K562 (cell line): Measurements from ENCODE around the gene ZBTB9. TPM values are rescaled to one million over a fixed set of nuclear protein-coding genes. Genes with fewer than 3 reads are reported as not detected.

Experiments
- ATAC-seq: fragments of 200-7000 bp; cut with Tn5 transposase; 3 replicates; pipeline ENCODE4 v1.9.1; 2020; ENCODE audit warnings: moderate library complexity
- BruUV-seq: library from RNA; stranded (reverse); fragments of 400-500 nt; replicated peaks from 2 replicates; lab custom pipeline; 2021; lab: Mats Ljungman, UMichigan
- CTCF ChIA-PET: fragments of 300-600 bp; formaldehyde crosslinking; extraction: SDS; loops from one replicate; lab custom pipeline; 2021; ENCODE audit warnings: low intra/inter-chr PET ratio; lab: Yijun Ruan, JAX
- POLR2A ChIA-PET: fragments of 300-600, 350-650 bp; sonication (Branson Sonifier 250); formaldehyde crosslinking; extraction: SDS; loops from one replicate; lab custom pipeline; 2021; ENCODE audit warnings: antibody characterized with exemption, inconsistent platforms; lab: Yijun Ruan, JAX
- DNase-seq, 4 experiments: peaks; one replicate each; pipeline versions ENCODE4 v3.0.0 to v3.0.0-alpha.2; 2011 to 2018; ENCODE audit warnings: low spot score in 3 of 4, mixed read lengths in 3 of 4; ENCODE audit errors: extremely low read depth in 1 of 4
- FAIRE-seq: peaks from 2 replicates; lab custom pipeline; 2011; peaks lifted over from hg19 to GRCh38; lab: Jason Lieb, UNC
- H2AFZ ChIP-seq: 2 replicates; pipeline ENCODE4 v1.6.0; 2011; ENCODE audit warnings: low read depth, low read length, control low read depth, inconsistent platforms
- H3K27ac ChIP-seq: fragments of 200-600 bp; 3 replicates; pipeline ENCODE4 v1.8.0; 2011; ENCODE audit warnings: low read depth, mild to moderate bottlenecking, control low read depth, inconsistent platforms, low read length, moderate library complexity, mixed read lengths; ENCODE audit errors: extremely low read depth
- H3K27me3 ChIP-seq, 2 experiments: fragments of 300-600 bp in 1 of 2; 2 replicates in 1 of 2; 3 replicates in 1 of 2; pipeline versions ENCODE4 v1.6.0 to v1.8.0; 2011; ENCODE audit warnings: inconsistent platforms in 2 of 2, low read length in 2 of 2, mild to moderate bottlenecking in 1 of 2, mixed read lengths in 1 of 2, moderate library complexity in 1 of 2; ENCODE audit not compliant: control insufficient read depth in 2 of 2, insufficient read depth in 2 of 2
- H3K36me3 ChIP-seq: fragments of 300-600 bp; 3 replicates; pipeline ENCODE4 v1.8.0; 2011; ENCODE audit warnings: mild to moderate bottlenecking, low read length, inconsistent platforms; ENCODE audit not compliant: control insufficient read depth, insufficient read depth
- H3K4me1 ChIP-seq, 2 experiments: fragments of 200-600 bp in 1 of 2; replicated peaks in 1 of 2; 2 replicates in 1 of 2; 3 replicates in 1 of 2; pipeline versions ENCODE4 v1.5.1 to v1.8.0; 2011; ENCODE audit warnings: inconsistent platforms in 2 of 2, low read length in 2 of 2, mild to moderate bottlenecking in 1 of 2, mixed read lengths in 1 of 2, moderate library complexity in 1 of 2; ENCODE audit not compliant: control insufficient read depth in 2 of 2, insufficient read depth in 2 of 2
- H3K4me2 ChIP-seq: 2 replicates; pipeline ENCODE4 v1.6.1; 2011; ENCODE audit warnings: low read length, control low read depth, inconsistent platforms, mixed read lengths; ENCODE audit not compliant: insufficient read depth
- H3K4me3 ChIP-seq: fragments of 200-600 bp; sonication (generic), shearing (Covaris generic); 2 replicates; pipeline ENCODE4 v1.5.1; 2016; ENCODE audit warnings: control low read depth, inconsistent platforms
- H3K79me2 ChIP-seq: fragments of 200-600 bp; 3 replicates; pipeline ENCODE4 v1.8.0; 2011; ENCODE audit warnings: low read length, inconsistent platforms; ENCODE audit not compliant: control insufficient read depth, insufficient read depth
- H3K9ac ChIP-seq, 2 experiments: 2 replicates each; pipeline versions ENCODE4 v1.6.0 to v1.6.1; 2011; ENCODE audit warnings: low read depth in 2 of 2, low read length in 2 of 2, control low read depth in 1 of 2, inconsistent platforms in 1 of 2, mild to moderate bottlenecking in 1 of 2, mixed read lengths in 1 of 2; ENCODE audit not compliant: insufficient read depth in 1 of 2
- H3K9me1 ChIP-seq: one replicate; pipeline ENCODE4 v1.6.0; 2011; ENCODE audit warnings: inconsistent platforms, mild to moderate bottlenecking, low read length, moderate library complexity; ENCODE audit not compliant: control insufficient read depth, insufficient read depth
- H3K9me3 ChIP-seq: replicated peaks from 2 replicates; pipeline ENCODE4 v1.5.1; 2011; ENCODE audit warnings: low read depth, low read length, inconsistent platforms; ENCODE audit not compliant: control insufficient read depth, insufficient read depth
- H4K20me1 ChIP-seq: replicated peaks from 2 replicates; pipeline ENCODE4 v1.6.1; 2011; ENCODE audit warnings: low read length, inconsistent platforms, mixed read lengths; ENCODE audit not compliant: control insufficient read depth, insufficient read depth
- CBX1 ChIP-seq: sonication (generic); IDR thresholded peaks from 2 replicates; pipeline ENCODE4 v1.6.1; 2016; ENCODE audit warnings: antibody characterized with exemption, low read depth, mild to moderate bottlenecking
- CEBPG ChIP-seq, 3 experiments: fragments of 200-800 bp in 1 of 3; sonication (Bioruptor generic) in 1 of 3; sonication (generic) in 1 of 3; formaldehyde crosslinking in 1 of 3; IDR thresholded peaks in 2 of 3; conservative IDR thresholded peaks in 1 of 3; 2 replicates each; pipeline versions ENCODE4 v1.6.1 to v1.8.0; 2016 to 2022; ENCODE audit warnings: missing compliant biosample characterization in 2 of 3, missing genetic modification characterization in 2 of 3, mild to moderate bottlenecking in 1 of 3, missing genetic modification reagents in 1 of 3
- FOXJ3 ChIP-seq: sonication (generic); formaldehyde crosslinking; IDR thresholded peaks from 2 replicates; pipeline ENCODE4 v1.4.0; 2020; ENCODE audit warnings: mild to moderate bottlenecking, missing genetic modification reagents
- HMG20B ChIP-seq: fragments of 250-450 bp; sonication (Bioruptor Pico); IDR thresholded peaks from 2 replicates; pipeline ENCODE4 v1.5.0; 2021; ENCODE audit warnings: mild to moderate bottlenecking
- HNRNPH1 ChIP-seq: fragments of 200-400 bp; formaldehyde crosslinking; optimal IDR thresholded peaks from 2 replicates; pipeline ENCODE3; 2017; ENCODE audit warnings: low read depth, mild to moderate bottlenecking, low read length, moderate library complexity
- ILK ChIP-seq: fragments of 450-650 bp; IDR thresholded peaks from 2 replicates; pipeline ENCODE4 v1.6.1; 2016; ENCODE audit warnings: missing genetic modification characterization, low read depth, mild to moderate bottlenecking, missing compliant biosample characterization, moderate library complexity, borderline replicate concordance
- MYBL2 ChIP-seq, 2 experiments: fragments of 450-650 bp in 1 of 2; sonication (generic) in 1 of 2; formaldehyde crosslinking in 1 of 2; IDR thresholded peaks; 2 replicates each; pipeline versions ENCODE4 v1.6.1 to v1.8.1; 2017 to 2022; ENCODE audit warnings: borderline replicate concordance in 1 of 2, inconsistent platforms in 1 of 2, low read depth in 1 of 2, mild to moderate bottlenecking in 1 of 2, missing genetic modification reagents in 1 of 2, moderate library complexity in 1 of 2
- NCOR1 ChIP-seq: fragments of 450-650 bp; IDR thresholded peaks from 2 replicates; pipeline ENCODE4 v1.6.1; 2016; ENCODE audit warnings: mild to moderate bottlenecking, moderate library complexity
- NFE2L1 ChIP-seq: fragments of 450-650 bp; IDR thresholded peaks from 2 replicates; pipeline ENCODE4 v1.6.1; 2016; ENCODE audit warnings: missing genetic modification characterization, low read depth, mild to moderate bottlenecking, missing compliant biosample characterization, moderate library complexity, borderline replicate concordance
- POLR2B ChIP-seq: fragments of 450-650 bp; IDR thresholded peaks from 2 replicates; pipeline ENCODE4 v1.6.1; 2018; ENCODE audit warnings: low read depth; ENCODE audit not compliant: partially characterized antibody
- TARDBP ChIP-seq: fragments of 450-650 bp; IDR thresholded peaks from 2 replicates; pipeline ENCODE4 v1.6.1; 2016
- ZNF232 ChIP-seq: sonication (generic); formaldehyde crosslinking; IDR thresholded peaks from 2 replicates; pipeline ENCODE4 v1.8.0; 2022; ENCODE audit warnings: mild to moderate bottlenecking, missing genetic modification reagents
- ZNF274 ChIP-seq: IDR thresholded peaks from 2 replicates; pipeline ENCODE4 v1.6.1; 2011; ENCODE audit warnings: low read depth, mild to moderate bottlenecking, low read length, moderate library complexity, borderline replicate concordance
- ZNF589 ChIP-seq: fragments of 200-800 bp; sonication (Bioruptor generic); IDR thresholded peaks from 2 replicates; pipeline ENCODE4 v1.6.1; 2016; ENCODE audit warnings: low read depth, missing genetic modification characterization, missing compliant biosample characterization
- WGBS: fragments of 100-300 bp; shearing (Covaris generic); methylation state at CpG from one replicate; pipeline ENCODE4 v1.1.6; 2016; ENCODE audit warnings: low coverage, mixed read lengths; ENCODE audit not compliant: insufficient coverage; ENCODE audit errors: missing lambda C conversion rate; 5-methylcytosine and 5-hydroxymethylcytosine counted together
- in situ Hi-C: fragments of 300-500 bp; cut with MboI; formaldehyde crosslinking; loops from 4 replicates; pipeline ENCODE4 v1.15.0; 2018; ENCODE audit warnings: inconsistent platforms, mixed read lengths
- intact Hi-C: fragments of 100-400 bp; cut with micrococcal nuclease; formaldehyde crosslinking; loops from 2 replicates; pipeline ENCODE4 v1.14.2; 2022
- polyA plus RNA-seq, 8 experiments: library from polyadenylated mRNA; depleted of rRNA in 4 of 8; stranded (reverse) in 5 of 8; unstranded in 3 of 8; fragments of >200 nt; fragmentation: Nextera tagmentation in 2 of 8; fragmentation: Illumina TruSeq in 1 of 8; extraction: Ambion mirVana in 2 of 8; extraction: Trizol in 1 of 8; gene quantifications; 2 replicates each; pipeline versions ENCODE4 v1.2.1 to v1.2.3, GENCODE V29; 2011 to 2014; ENCODE audit warnings: inconsistent platforms in 1 of 8, missing spikeins in 1 of 8
- total RNA-seq, 7 experiments: library from RNA; depleted of rRNA in 6 of 7; stranded (reverse); fragments of >200 nt in 6 of 7; fragmentation: Illumina TruSeq in 2 of 7; extraction: Trizol in 2 of 7; gene quantifications; 2 replicates each; pipeline versions ENCODE4 v1.2.1 to v1.2.3, GENCODE V29; 2011 to 2021; ENCODE audit warnings: low replicate concordance in 1 of 7
- TF ChIP-seq, protein P1 (sequence below): sonication (generic); formaldehyde crosslinking; IDR thresholded peaks from 2 replicates; pipeline ENCODE4 v1.8.0; 2022; ENCODE audit warnings: mild to moderate bottlenecking, missing genetic modification reagents
- TF ChIP-seq, protein P2 (sequence below): fragments of 250-450 bp; sonication (Bioruptor Pico); IDR thresholded peaks from 2 replicates; pipeline ENCODE4 v1.4.0; 2020; ENCODE audit warnings: mild to moderate bottlenecking
- TF ChIP-seq, protein P3 (sequence below): fragments of 250-450 bp; sonication (Bioruptor Pico); IDR thresholded peaks from 2 replicates; pipeline ENCODE4 v1.5.0; 2020; ENCODE audit warnings: mild to moderate bottlenecking

The ZBTB9 gene
- total and polyA plus RNA-seq, 9 of the 15 experiments (the other 6 are each of a cell fraction or from before 2014, with no cell fraction given) = 1.9 to 19.5 (median 10.4) TPM

DNA sequence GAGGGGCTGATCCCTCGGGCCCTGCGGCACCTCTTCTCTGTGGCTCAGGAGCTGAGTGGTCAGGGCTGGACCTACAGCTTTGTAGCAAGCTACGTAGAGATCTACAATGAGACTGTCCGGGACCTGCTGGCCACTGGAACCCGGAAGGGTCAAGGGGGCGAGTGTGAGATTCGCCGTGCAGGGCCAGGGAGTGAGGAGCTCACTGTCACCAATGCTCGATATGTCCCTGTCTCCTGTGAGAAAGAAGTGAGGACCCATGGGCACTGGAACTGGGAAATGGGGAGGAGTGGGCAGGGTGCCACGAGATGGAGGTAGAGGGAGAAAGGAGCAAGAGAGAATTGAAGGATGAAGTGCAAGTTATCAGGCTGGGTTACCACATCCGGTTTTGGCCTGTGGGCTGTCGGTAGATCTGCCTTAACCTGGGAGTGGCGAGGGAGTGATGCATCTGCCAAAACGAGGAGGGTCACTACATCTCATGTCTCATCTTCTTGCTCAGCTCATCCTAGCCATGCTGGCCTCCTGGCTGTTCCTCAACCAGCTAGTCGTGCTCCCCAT is 48.9 kb upstream of the ZBTB9 start:
- in situ Hi-C loops (loop anchor here (10.0 kb wide), 1 partner anchor 131 kb away; the partner anchor contains the start of genes B3GALT4, RPS18 and VPS52), intact Hi-C loops (no loop called here)
- Histone ChIP-seq H3K9me3 (no peaks in the 10 kb centered on the region), H3K36me3 (peaks cover 88% of the 10 kb centered on the region), H2AFZ (no peak overlapping the region), H4K20me1 (peaks cover 2% of the 10 kb centered on the region; the same call in 1 of the 2 replicates), H3K4me2 (no peak overlapping the region), H3K4me3 (no peak overlapping the region), H3K27me3 (no peaks in the 10 kb centered on the region), H3K9me1 (no peaks in the 10 kb centered on the region), H3K4me1 (peaks cover 9 to 10% of the 10 kb centered on the region in 2 experiments; a peak in 4 of 5 replicates), H3K79me2 (no peaks in the 10 kb centered on the region), H3K9ac (no peak overlapping the region; a peak in 1 of 4 replicates), H3K27ac (no peak overlapping the region)
- FAIRE-seq (no peak), DNase-seq (no peak), ATAC-seq (no peak)
- ChIA-PET POLR2A (interaction anchor here (0.6 to 2.0 kb wide), 3 partner anchors 10 to 134 kb away, joined by 4 to 8 read pairs (median 7); partner anchors contain the start of genes RPS18 and VPS52), CTCF (no interaction called here)
- 84% methylated on average over 15 of the region's 15 CpGs for WGBS
- BruUV-seq = no TSS peak
- no peak for TF ChIP-seq ILK (tag)
- TF ChIP-seq ZNF589 (CRISPR knock-in tag) = no peak
- TF ChIP-seq, protein P1, sequence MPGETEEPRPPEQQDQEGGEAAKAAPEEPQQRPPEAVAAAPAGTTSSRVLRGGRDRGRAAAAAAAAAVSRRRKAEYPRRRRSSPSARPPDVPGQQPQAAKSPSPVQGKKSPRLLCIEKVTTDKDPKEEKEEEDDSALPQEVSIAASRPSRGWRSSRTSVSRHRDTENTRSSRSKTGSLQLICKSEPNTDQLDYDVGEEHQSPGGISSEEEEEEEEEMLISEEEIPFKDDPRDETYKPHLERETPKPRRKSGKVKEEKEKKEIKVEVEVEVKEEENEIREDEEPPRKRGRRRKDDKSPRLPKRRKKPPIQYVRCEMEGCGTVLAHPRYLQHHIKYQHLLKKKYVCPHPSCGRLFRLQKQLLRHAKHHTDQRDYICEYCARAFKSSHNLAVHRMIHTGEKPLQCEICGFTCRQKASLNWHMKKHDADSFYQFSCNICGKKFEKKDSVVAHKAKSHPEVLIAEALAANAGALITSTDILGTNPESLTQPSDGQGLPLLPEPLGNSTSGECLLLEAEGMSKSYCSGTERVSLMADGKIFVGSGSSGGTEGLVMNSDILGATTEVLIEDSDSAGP = no peak
- no peak for TF ChIP-seq NCOR1
- no peak for TF ChIP-seq MYBL2 (IDR thresholded peaks at IDR 0.05; ENCODE audit: low read depth)
- TF ChIP-seq MYBL2 (CRISPR knock-in tag; IDR thresholded peaks at IDR 0.05; ENCODE audit: borderline replicate concordance) = no peak
- TF ChIP-seq POLR2B = peak; percentile 48
- TF ChIP-seq, protein P2, sequence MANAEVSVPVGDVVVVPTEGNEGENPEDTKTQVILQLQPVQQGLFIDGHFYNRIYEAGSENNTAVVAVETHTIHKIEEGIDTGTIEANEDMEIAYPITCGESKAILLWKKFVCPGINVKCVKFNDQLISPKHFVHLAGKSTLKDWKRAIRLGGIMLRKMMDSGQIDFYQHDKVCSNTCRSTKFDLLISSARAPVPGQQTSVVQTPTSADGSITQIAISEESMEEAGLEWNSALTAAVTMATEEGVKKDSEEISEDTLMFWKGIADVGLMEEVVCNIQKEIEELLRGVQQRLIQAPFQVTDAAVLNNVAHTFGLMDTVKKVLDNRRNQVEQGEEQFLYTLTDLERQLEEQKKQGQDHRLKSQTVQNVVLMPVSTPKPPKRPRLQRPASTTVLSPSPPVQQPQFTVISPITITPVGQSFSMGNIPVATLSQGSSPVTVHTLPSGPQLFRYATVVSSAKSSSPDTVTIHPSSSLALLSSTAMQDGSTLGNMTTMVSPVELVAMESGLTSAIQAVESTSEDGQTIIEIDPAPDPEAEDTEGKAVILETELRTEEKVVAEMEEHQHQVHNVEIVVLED = no peak
- TF ChIP-seq CBX1 = no peak
- TF ChIP-seq ZNF274 = no peak
- TF ChIP-seq, protein P3, sequence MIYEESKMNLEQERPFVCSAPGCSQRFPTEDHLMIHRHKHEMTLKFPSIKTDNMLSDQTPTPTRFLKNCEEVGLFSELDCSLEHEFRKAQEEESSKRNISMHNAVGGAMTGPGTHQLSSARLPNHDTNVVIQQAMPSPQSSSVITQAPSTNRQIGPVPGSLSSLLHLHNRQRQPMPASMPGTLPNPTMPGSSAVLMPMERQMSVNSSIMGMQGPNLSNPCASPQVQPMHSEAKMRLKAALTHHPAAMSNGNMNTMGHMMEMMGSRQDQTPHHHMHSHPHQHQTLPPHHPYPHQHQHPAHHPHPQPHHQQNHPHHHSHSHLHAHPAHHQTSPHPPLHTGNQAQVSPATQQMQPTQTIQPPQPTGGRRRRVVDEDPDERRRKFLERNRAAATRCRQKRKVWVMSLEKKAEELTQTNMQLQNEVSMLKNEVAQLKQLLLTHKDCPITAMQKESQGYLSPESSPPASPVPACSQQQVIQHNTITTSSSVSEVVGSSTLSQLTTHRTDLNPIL (CRISPR knock-in tag) = no peak
- TF ChIP-seq FOXJ3 (CRISPR knock-in tag) = no peak
- no peak for TF ChIP-seq CEBPG (CRISPR knock-in tag; IDR thresholded peaks at IDR 0.05)
- TF ChIP-seq CEBPG (tag; conservative IDR thresholded peaks at IDR 0.05 in 1 of 2, IDR thresholded peaks at IDR 0.05 in 1 of 2) = no peak
- no peak for TF ChIP-seq HNRNPH1
- no peak for TF ChIP-seq TARDBP
- TF ChIP-seq NFE2L1 (tag) = no peak
- TF ChIP-seq ZNF232 = no peak
- no peak for TF ChIP-seq HMG20B
